WTC11 (cell line): ENCODE data around the gene INTS12. TPM values are rescaled to one million over a fixed set of nuclear protein-coding genes. Genes with fewer than 3 reads are reported as not detected.

ENCODE experiments used
- ATAC-seq: fragments of 200-7000 bp; cut with Tn5 transposase; 2 replicates; pipeline ENCODE4 v1.10.0; 2021; ENCODE audit warnings: mild to moderate bottlenecking, moderate library complexity
- CTCF ChIA-PET: fragments of 300-600 bp; sonication (Branson Sonifier 250); formaldehyde crosslinking; loops from one replicate; lab custom pipeline; 2021; ENCODE audit warnings: antibody characterized with exemption; lab: Charles Lee
- POLR2A ChIA-PET: fragments of 350-600 bp; sonication (Branson Sonifier 250); formaldehyde crosslinking; loops from one replicate; lab custom pipeline; 2021; ENCODE audit warnings: antibody characterized with exemption; lab: Charles Lee
- DNase-seq: peaks from one replicate; pipeline ENCODE4 v3.0.0; 2021; ENCODE audit warnings: low spot score
- H3K27ac Mint-ChIP-seq: 2 replicates; pipeline ENCODE4 v1.8.0; 2021; ENCODE audit warnings: mixed read lengths
- H3K27me3 Mint-ChIP-seq: 2 replicates; pipeline ENCODE4 v1.8.0; 2021; ENCODE audit warnings: low read depth, mild to moderate bottlenecking, moderate library complexity, mixed read lengths
- H3K36me3 Mint-ChIP-seq: 2 replicates; pipeline ENCODE4 v1.8.0; 2021; ENCODE audit warnings: mixed read lengths
- H3K4me1 Mint-ChIP-seq: 2 replicates; pipeline ENCODE4 v1.8.0; 2022; ENCODE audit warnings: mixed read lengths
- H3K4me3 Mint-ChIP-seq: 2 replicates; pipeline ENCODE4 v1.8.0; 2021; ENCODE audit warnings: mild to moderate bottlenecking, moderate library complexity, mixed read lengths
- H3K9me3 Mint-ChIP-seq: 2 replicates; pipeline ENCODE4 v1.8.0; 2021; ENCODE audit warnings: mixed read lengths
- AR ChIP-seq: fragments of 250-450 bp; sonication (Bioruptor Pico); IDR thresholded peaks from 2 replicates; pipeline ENCODE4 v1.9.0; 2021; ENCODE audit warnings: mild to moderate bottlenecking
- CBFB ChIP-seq: sonication (generic); formaldehyde crosslinking; IDR thresholded peaks from 2 replicates; pipeline ENCODE4 v1.8.1; 2022; ENCODE audit warnings: mild to moderate bottlenecking, low read depth, missing genetic modification reagents
- E2F4 ChIP-seq: sonication (generic); formaldehyde crosslinking; IDR thresholded peaks from 2 replicates; pipeline ENCODE4 v1.8.1; 2022; ENCODE audit warnings: low read depth, mild to moderate bottlenecking, moderate library complexity, missing genetic modification reagents, borderline replicate concordance
- E2F5 ChIP-seq: sonication (generic); formaldehyde crosslinking; IDR thresholded peaks from 2 replicates; pipeline ENCODE4 v1.8.1; 2022; ENCODE audit warnings: mild to moderate bottlenecking, moderate library complexity, missing genetic modification reagents
- ELF4 ChIP-seq: sonication (generic); formaldehyde crosslinking; IDR thresholded peaks from 2 replicates; pipeline ENCODE4 v1.8.1; 2022; ENCODE audit warnings: low read depth, mild to moderate bottlenecking, moderate library complexity, missing genetic modification reagents
- ESRRA ChIP-seq: sonication (generic); formaldehyde crosslinking; IDR thresholded peaks from 2 replicates; pipeline ENCODE4 v1.8.1; 2022; ENCODE audit warnings: mild to moderate bottlenecking, missing genetic modification reagents, borderline replicate concordance
- FOXP1 ChIP-seq: sonication (generic); formaldehyde crosslinking; IDR thresholded peaks from 2 replicates; pipeline ENCODE4 v1.8.0; 2022; ENCODE audit warnings: missing genetic modification reagents, mild to moderate bottlenecking, moderate library complexity, borderline replicate concordance
- IRF2 ChIP-seq: sonication (generic); formaldehyde crosslinking; IDR thresholded peaks from 2 replicates; pipeline ENCODE4 v1.8.0; 2022; ENCODE audit warnings: low read depth, missing genetic modification reagents, borderline replicate concordance
- NR2C2 ChIP-seq: sonication (generic); formaldehyde crosslinking; IDR thresholded peaks from 2 replicates; pipeline ENCODE4 v1.8.0; 2022; ENCODE audit warnings: mild to moderate bottlenecking, missing genetic modification reagents
- NR3C1 ChIP-seq: sonication (generic); formaldehyde crosslinking; conservative IDR thresholded peaks from 2 replicates; pipeline ENCODE4 v1.8.1; 2023; ENCODE audit warnings: low read depth, mild to moderate bottlenecking, missing genetic modification reagents
- RELA ChIP-seq: sonication (generic); formaldehyde crosslinking; IDR thresholded peaks from 2 replicates; pipeline ENCODE4 v1.8.1; 2022; ENCODE audit warnings: missing genetic modification reagents, mild to moderate bottlenecking, borderline replicate concordance
- SMAD4 ChIP-seq: sonication (generic); formaldehyde crosslinking; IDR thresholded peaks from 2 replicates; pipeline ENCODE4 v1.8.0; 2022; ENCODE audit warnings: mild to moderate bottlenecking, missing genetic modification reagents
- SOX15 ChIP-seq: fragments of 250-450 bp; sonication (Bioruptor Pico); IDR thresholded peaks from 2 replicates; pipeline ENCODE4 v1.9.0; 2021; ENCODE audit warnings: mild to moderate bottlenecking
- STAT6 ChIP-seq: sonication (generic); formaldehyde crosslinking; conservative IDR thresholded peaks from 2 replicates; pipeline ENCODE4 v1.8.1; 2023; ENCODE audit warnings: mild to moderate bottlenecking, low read depth, missing genetic modification reagents, moderate library complexity
- TEAD1 ChIP-seq: sonication (generic); formaldehyde crosslinking; IDR thresholded peaks from 2 replicates; pipeline ENCODE4 v1.8.0; 2022; ENCODE audit warnings: mild to moderate bottlenecking, missing genetic modification reagents
- ZNF232 ChIP-seq: sonication (generic); formaldehyde crosslinking; IDR thresholded peaks from 2 replicates; pipeline ENCODE4 v1.8.0; 2022; ENCODE audit warnings: mild to moderate bottlenecking, missing genetic modification reagents
- ZNF532 ChIP-seq: fragments of 250-450 bp; sonication (Bioruptor Pico); IDR thresholded peaks from 2 replicates; pipeline ENCODE4 v1.9.0; 2021; ENCODE audit warnings: mild to moderate bottlenecking, borderline replicate concordance
- total RNA-seq: library from RNA; stranded (reverse); gene quantifications from 3 replicates; pipeline ENCODE4 v1.2.3, GENCODE V29; 2021

The INTS12 gene
- total RNA-seq, 1 experiment from 2014 or later, result 10.0 TPM

- no peak for TF ChIP-seq IRF2 (CRISPR knock-in tag)
- TF ChIP-seq CBFB (CRISPR knock-in tag), result peak; percentile 97
- no peak for TF ChIP-seq SMAD4 (CRISPR knock-in tag)
- peak; percentile 57; the same call in 1 of the 2 replicates for TF ChIP-seq ESRRA (CRISPR knock-in tag)
- TF ChIP-seq NR3C1 (CRISPR knock-in tag), result peak; percentile 84; the same call in 1 of the 2 replicates
- TF ChIP-seq ZNF532 (CRISPR knock-in tag), result no peak
- 0 out of 2 replicates have a peak, but pooled peaks have one; percentile 79 for TF ChIP-seq STAT6 (CRISPR knock-in tag)
- no peak for TF ChIP-seq RELA
- peak; percentile 76; the same call in 1 of the 2 replicates for TF ChIP-seq ZNF232 (CRISPR knock-in tag)
These were observed at the start of gene INTS12, which contains the start of gene GSTCD (continued) for GRCh38 chr4:105708181-105709080.

GRCh38 chr4:105755375-105755774 is 46.9 kb upstream of the INTS12 start:
- no peaks in the 10 kb centered on the region for H3K9me3 Mint-ChIP-seq
- POLR2A ChIA-PET, result interaction anchor here (0.6 kb wide), 1 partner anchor 1811 kb away, joined by 3 read pairs; no protein-coding TSS in a partner anchor
- no peaks in the 10 kb centered on the region for H3K36me3 Mint-ChIP-seq
- no peak overlapping the region for H3K4me3 Mint-ChIP-seq
- CTCF ChIA-PET, result no interaction called here
- DNase-seq (no peak), ATAC-seq (no peak)
- no peaks in the 10 kb centered on the region for H3K27me3 Mint-ChIP-seq
- H3K4me1 Mint-ChIP-seq, result no peaks in the 10 kb centered on the region
- H3K27ac Mint-ChIP-seq, result no peak overlapping the region
- TF ChIP-seq RELA (no peak), TEAD1 (CRISPR knock-in tag) (no peak), FOXP1 (no peak), E2F5 (CRISPR knock-in tag) (no peak), SOX15 (no peak), ZNF532 (CRISPR knock-in tag) (no peak), ELF4 (CRISPR knock-in tag) (no peak), AR (CRISPR knock-in tag) (no peak), E2F4 (no peak), ZNF232 (CRISPR knock-in tag) (no peak), NR2C2 (CRISPR knock-in tag) (no peak)
